HG02938 (cell line): Measurements from ENCODE around the gene OPRM1.

Source experiments
- ATAC-seq: cut with Tn5 transposase; IDR thresholded peaks from one replicate; pipeline ENCODE4 v1.9.1; 2021; ENCODE audit warnings: mild to moderate bottlenecking, moderate library complexity; ENCODE audit not compliant: unreplicated experiment

OPRM1 gene

DNA sequence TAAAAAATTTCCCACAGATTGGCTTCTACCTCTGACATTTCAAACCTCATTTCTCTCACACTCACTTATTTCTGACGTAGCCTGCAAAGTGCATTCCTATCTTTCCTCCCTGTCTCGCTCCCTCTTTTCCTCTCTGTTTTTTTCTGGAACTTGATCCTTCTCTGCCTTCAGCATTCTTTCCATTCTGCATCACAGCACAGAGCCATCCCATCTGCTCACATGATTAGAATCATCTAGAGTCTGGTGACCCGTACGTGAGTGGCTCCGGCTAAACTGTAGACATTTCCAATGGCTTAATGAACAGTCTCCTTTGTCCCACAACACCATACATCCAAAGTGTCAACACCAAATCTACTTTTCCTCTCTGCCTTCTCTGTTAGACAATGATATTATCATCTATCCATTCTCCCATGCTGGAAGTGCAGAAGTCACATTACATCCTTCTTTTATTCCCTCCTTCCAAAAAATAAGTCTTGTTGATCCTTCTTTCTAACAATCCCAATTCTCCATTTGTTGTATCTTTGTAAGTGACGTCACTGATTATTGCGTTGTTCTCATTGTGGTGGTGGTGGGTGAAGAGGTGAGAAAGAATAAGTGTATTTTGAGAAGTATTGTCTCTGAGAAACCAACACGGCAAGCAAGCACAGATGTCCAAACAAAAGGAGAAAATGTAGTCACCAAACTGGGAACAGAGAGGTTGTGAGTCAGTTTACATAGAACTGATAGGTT is 41.6 kb downstream of the OPRM1 start:
- no peak for ATAC-seq

DNA sequence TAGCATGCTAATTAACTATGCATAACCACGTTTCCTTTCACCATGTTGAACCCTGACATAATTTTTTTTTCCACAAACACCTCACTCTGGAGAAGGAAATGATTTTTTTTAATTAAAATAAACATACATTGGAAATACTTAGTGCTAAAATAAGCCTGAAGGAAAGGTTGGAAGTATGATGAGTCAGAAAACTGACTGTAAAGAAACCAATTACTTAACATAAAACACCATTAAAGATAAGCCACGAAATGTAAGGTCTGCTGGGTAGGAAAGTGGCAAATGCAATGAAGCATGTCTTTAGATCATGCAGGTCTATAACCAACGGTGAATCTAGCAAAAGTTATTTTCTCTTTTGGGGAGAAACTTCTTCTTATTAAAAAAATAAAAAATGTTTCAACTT is 47.5 kb downstream of the OPRM1 start:
- ATAC-seq = no peak

DNA sequence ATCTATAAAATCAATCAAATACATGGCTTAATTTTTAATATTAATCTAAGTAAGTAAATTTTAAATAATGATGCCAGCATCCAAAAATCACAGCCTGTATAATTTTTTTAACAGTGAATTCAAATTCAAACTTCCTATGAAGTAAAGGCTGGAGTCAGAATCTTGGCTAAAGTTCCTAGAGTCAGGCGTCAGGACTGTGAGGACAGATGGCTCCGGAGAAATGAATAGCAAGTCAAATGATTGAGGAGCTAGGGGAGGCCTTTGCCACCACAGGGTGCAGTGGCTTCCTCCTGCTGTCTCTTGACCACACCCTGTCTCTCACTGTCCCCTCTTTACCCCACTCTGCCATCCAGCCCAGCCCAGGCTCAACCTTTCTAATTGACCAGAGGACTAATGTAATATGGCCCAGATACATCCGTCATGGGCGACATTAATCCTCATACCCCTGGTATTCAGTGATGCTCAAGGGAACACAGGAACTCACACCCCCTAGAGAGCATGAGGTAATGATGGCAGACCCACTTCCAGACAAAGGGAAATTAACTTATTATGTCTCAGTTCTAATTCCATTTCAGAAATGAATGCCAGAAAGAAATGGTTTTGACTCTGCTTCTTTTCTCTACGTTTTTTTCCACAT is 53.4 kb downstream of the OPRM1 start:
- no peak for ATAC-seq

DNA sequence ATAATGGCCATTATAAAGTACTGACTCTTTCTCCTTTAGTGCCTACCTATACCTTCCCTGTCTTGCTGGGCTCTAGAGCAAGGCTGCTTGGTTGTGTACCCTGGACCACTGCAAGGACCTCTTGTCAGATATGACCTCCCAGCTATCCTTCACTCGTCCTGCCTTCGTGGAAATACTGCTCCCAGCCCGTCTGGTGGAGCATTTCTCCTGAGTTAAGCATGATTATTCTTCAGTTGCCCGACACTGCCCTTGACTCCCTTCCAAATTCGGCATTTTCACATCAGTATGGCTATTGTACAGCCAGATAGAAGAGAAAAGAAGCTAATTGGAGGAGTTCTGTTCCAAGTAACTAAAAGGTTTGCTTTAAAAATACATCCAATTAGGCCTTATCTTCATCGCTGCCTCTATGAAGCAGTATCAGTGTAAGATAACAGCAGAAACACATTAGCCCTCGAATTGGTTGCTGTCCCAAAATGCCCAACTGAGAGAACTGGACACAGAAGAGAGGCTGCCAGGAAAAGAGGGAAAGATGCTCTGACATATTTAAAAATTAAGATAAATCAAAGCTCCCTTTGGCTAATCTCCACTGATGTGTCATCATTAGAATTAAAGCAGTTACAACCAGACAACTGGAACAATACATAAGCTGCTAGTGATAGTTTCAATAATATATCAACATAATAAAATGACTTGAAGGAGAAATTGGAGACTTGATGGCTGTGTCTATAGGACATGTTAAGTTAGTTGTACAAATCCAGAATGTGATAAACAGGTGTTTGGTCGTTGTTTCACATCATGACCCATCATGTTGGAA is 54.4 kb downstream of the OPRM1 start:
- no peak for ATAC-seq

DNA sequence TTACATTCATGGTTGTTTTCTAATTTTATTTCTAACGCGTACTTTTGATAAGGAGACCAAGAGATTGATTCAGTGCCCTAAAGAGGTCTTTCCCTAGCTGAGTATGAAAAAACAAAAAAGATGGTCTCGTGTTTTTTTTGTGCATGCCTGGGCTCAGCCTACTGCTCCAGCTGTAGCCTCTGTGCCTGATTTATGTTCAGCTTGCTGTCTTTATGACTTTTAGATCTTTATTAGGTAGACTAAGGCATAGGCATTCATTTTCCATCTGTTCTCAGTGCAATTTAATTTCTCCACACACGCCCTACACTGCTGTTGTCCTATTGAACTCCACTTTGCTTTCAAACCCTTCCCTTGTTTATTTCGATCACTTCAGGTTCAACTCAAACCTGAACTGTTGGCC is 56.5 kb downstream of the OPRM1 start:
- ATAC-seq = no peak

DNA sequence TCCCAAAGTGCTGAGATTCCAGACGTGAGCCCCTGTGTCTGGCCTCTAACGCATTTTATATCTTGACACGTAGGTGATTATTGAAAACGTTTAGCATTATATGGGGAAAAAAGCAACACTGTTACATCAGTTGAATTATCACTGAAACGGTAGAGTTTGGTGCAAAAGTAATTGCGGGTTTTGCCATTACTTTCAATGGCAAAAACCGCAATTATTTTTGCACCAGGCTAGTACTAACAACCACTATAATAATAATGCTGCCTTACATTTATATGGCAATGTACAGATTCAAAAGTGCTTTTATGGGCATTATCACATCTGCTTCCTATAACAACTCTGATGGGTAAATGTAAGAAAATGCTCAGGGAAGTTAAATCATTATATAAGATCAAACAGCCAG is 57.3 kb downstream of the OPRM1 start:
- no peak for ATAC-seq

DNA sequence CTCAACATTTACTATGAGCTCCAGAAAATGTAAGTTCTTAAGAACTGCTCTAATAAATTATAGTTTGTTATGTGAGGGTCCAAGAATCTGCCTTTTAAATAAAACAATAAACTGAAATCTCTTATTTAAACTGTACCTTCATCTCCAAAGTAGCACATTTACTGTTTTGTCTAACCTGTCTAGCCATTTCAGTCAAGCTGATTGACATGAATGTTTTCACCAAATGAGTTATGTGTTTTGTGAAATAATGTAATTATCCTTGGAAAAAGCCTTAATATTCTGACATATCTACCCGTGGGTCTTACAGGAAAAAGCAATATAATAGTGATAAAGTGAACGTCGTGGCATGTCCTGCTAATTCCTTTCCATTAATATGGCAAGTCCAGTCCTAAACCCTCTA is 57.8 kb downstream of the OPRM1 start:
- ATAC-seq = no peak

DNA sequence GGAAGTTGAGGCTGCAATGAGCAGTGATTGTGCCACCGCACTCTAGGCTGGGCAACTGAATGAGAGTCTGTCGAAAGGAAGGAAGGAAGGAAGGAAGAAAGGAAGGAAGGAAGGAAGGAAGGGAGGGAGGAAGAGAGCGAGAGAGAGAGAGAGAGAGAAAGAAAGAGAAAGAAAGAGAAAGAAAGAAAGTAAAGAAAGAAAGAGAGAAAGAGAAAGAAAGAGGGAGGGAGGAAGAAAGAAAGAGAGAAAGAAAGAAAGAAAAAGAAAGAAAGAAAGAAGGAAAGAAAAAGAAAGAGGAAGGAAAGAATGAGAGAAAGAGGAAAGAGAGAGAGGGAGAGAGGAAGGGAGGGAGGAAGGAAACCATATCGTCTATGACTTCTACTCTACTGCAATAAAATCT is 60.2 kb downstream of the OPRM1 start:
- no peak for ATAC-seq

DNA sequence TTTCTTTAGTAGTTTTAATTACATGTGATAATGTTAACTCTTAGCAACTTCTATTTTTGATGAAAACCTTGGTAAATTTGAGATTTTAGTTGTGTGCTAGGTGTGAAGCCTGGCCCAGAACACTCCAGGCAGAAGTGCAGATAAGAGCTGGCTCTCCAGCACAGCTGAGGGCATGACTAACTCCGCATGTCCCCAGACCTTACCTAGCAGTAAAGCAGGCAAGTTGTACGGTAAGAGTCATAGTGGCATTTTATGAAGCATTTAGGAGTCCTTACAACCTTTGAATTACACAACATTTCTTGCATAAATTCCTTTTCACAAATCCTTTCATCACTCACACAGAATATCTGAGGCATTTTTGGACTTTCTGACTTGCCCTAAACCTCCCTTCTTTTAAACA is 67.2 kb downstream of the OPRM1 start:
- ATAC-seq = no peak

DNA sequence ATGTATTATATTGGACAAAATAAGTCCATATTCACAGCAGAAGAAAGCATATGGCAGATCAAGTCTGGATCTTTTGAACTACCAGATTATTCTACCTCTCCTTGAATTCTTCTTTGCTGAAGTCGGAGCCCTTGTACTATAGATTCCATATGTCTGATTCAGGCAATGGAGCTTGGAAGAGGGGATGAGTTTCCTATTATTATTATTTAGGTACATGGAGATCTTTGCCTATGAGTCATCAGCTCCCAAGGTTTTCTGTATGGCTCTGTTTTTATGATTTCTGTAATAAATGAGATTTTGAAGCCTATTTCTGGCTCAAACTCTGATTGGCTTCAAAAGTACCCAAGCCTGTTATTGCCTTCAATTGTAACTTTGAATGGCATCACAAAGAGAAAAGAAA is 72.0 kb downstream of the OPRM1 start:
- ATAC-seq = no peak

DNA sequence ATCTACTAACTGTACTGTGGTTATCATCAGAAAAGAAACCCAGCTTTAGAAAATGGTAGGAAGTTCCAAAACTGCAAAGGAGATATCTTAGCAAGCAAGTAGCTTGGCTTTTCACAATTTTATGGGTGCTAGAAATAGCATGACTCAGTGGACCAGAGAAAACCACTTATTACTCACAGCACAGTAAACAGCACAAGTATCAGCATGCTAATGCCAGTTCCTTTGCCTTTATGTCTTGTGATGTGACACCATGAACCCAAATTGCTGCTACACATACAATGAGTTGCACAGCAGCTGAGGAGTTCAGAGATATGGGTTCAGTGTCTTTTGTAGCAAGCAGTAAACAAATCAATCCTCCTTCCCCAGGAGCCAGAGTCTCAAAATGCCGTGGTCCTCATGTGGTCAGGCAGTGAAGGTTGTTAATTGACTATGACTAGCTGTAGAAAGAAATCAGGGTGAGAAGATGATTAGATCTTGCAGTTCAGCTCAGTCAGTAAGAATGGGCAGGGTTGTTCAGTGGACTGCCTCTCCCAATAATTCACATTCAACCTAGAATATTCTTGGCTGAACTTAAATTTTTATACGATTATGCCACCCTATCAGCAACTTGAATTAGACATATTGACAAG is 73.3 kb downstream of the OPRM1 start:
- ATAC-seq = no peak

DNA sequence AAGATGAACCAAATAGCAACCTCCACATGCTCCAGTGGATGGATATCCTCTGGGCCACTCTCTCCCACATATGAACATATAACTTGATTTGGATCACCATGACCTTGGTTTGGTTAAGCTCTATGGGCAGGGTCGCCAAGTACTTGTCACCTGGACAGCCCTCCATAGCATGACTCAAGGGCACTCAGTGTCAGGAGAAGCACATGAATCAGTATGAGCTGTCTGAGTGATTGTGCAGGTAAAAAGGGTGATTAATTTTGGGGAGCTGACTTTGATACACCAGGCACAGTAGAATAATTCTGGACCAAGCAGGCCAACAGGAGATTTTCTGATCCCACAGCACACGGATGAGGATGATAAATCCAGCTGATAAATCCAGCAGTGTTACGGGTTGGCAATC is 74.4 kb downstream of the OPRM1 start:
- ATAC-seq = no peak

DNA sequence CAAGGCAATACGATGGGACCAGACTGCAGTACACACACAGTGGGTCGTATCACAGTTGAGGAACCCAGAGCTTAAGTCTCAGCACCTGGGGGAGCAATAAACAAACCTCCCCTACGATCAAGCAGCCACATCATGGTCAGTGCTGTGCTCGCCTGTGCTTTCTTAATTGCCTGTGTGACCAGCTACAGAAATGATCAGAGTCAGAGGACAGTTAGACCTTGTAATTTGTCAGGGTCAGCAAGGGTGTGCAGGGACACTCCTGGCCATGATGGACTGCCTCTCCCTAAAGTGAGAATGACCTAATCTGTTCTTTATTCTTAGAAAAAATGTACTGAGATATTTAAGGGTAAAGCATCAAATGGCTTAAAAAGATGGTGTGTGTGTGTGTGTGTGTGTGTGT is 78.4 kb downstream of the OPRM1 start:
- ATAC-seq = no peak

DNA sequence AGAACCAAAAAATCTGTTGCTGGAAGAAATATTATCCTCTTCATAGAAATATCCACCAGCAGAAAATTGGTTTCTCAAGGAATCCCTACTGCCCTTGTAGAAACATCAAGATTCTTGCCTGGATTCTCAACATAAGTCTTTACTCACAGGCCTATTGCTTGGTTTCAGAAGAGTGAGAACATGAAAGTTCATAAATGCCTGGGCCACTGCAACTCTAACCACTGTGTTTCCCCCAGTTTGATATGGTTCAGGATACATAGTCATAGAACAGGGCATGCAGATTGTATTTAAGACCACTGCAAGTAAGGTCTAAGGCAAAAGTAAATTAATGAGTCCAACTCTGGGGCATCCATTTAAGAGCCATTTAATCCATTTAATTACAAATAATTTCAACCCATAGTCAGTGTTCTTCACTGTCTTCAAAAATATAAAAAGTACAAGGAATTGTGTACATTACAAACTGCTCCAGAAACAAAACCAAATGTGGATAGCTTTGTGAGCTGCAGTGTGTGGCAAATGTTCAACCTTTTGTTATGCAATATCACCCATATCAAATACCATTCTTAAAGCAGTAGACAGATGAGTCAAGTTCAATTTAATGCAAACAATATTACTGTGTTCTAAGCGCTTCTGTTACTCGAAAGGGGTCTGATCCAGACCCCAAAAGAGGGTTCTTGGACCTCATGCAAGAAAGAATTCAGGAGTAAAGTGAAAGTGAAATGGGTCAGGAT is 83.3 kb downstream of the OPRM1 start:
- ATAC-seq = no peak

DNA sequence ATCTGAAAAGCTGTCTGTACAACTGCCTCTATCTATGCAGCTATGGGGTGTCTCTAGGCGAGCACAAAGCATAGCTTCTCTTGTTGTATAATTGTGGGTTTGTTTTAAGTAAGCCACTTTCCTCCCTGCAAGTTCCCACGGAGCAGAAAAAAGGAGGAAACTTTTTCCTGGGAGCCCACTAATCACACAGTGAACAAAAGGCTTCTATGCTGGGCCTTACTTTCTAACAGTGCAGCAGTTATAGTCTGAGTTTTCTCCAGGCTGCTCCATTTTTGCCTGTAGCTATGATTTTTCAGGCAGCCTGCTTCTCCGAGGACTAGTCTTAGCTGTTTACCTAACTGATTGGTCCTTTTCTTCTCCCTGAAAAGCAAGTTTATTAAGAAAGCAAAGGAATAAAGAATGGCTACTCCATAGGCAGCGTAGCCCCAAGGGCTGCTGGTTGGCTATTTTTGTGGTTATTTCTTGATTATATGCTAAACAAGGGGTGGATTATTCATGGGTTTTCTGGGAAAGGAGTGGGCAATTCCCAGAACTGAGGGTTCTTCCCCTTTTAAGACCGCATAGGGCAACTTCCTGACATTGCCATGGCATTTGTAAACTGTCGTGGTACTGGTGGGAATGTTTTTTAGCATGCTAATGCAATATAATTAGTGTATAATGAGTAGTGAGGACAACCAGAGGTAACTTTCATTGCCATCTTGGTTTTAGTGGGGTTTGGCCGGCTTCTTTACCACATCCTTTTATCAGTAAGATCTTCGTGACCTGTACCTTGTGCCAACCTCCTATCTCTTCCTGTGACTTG is 84.3 kb downstream of the OPRM1 start:
- ATAC-seq = no peak

DNA sequence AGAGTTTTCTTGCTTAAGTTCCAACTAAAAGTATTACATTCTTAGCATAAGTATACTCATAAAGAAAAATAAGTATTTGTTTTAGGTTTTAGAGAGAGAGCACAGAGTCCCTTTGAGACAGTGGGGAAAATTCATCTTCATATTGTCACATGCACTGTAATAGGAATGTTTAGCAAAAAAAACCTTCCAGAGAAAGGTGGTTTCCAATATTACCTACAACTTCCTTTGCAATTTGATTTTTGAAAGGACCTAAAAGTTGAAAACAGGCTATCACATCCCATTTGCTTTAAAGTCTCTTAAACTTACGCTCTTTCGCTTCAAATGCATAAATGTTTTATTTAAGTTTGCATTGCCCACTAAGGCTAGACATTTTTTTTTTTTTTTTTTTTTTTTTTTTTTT is 86.4 kb downstream of the OPRM1 start:
- no peak for ATAC-seq

DNA sequence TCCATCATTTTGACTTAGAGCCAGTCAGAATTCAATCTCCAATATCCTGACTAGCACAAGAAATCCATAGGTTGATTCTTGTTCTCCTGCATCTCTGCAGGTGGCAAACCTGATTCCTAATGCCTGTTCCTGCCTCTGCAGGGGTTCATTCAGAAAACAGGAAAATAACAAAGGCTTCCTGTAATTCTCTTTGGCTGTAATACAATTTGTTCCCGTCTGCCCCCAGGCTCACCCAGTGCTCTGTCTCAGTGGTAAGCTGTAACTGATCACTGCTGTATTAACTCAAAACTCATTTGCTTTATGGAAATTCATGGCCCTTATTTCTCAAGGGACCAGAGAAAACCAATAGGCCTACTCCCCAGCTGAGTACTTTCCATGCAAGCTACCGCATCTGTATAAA is 88.6 kb downstream of the OPRM1 start:
- ATAC-seq = no peak

DNA sequence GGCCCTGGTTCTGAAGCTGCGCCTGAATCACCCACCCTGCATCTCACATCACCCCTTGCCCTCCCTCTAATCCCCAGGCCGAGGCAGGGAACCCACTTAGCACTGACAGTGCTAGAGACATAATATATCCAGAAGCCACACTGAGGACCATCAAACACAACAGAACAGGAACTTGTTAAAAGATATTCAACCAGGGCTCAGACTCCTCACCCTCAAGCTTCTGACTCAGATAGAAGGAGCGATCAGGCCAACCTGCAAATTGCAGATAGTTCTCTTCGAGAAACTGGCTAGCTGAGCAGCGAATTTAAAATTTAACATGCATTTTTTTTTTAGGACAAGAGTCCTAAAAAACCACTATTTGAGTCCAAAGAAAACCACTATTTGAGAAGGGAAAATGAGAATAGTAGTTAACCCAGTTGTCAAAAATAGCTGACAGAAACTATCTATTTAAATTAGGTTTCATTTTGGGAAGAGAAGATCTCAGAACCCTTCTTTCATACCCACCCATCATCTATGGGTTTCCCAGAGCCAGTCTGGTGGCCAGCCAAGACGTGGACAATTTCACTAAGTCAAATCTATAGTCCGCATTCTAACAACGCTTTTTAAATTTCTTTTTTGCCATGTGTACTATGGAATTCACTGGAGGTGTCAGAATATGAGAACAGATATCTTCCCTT is 95.6 kb downstream of the OPRM1 start:
- ATAC-seq = no peak

DNA sequence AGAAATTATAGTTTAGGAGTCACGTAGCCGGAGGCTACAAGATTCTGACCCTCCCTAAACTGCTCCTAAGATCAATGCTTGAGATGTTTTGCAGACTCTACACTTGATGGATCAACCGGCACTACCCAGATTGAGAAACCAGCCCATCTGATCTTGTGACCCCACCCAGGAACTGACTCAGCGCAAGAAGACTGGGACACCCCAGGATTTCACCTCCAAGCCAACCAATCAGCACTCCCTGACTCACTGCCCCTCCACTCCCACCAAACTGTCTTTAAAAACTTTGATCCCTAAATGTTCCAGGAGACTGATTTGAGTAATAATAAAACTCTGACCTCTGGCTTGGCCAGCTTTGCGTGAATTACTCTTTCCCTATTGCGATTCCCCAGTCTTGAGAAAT is 99.8 kb downstream of the OPRM1 start:
- no peak for ATAC-seq

DNA sequence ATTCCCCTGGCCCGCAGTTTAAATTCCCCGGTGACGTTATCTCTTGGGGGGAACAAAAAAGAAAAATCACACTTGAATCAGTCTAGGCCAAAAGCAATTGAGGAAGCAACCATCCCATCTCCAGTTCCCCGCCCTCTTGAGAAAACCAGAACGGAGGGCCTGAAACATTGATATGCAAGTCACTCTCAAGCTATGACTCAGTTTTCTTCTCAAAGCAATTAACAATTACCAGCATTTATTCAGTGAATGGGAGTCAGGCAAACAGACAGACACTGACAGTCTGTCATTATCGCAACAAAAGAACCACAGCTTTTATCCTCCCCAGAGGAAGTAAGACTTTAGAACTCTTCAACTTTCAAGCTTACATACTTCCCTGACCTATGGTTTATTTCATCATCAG is 100.9 kb downstream of the OPRM1 start:
- ATAC-seq = no peak
